ENCODE results near the gene TSPAN7. TPM values are rescaled to one million over a fixed set of nuclear protein-coding genes. Genes with fewer than 3 reads are reported as not detected.

TSPAN7 gene
- total RNA-seq, 1 experiment from 2014 or later = 3.5 TPM

DNA sequence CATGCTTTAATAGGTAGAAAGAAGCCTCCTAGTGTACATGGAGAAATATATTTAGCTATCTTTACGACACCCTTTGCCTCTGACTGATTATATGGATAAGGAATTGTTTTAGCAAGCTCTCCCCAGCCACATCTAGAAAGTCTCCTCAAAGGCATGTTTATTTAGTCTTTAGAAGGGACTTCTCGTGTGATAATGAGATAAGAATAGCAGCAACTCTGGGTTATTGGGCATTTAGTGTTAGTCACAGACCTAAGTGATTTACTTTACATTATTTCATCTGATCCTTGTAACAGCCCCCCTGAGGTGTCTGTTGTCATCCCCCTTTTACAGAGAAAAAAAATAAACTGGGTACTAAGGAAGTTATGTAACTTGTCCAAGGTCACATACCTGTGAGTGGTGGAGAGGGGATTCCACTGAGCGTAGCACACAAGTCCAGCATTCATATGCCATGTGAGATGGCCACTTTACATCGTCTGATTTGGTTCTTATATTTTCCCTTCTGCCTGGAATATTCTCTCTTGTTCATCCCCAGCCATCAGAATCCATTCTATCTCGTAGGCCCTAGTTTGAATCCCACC lies 77.7 kb downstream of the TSPAN7 start:
- no peak overlapping the region for H3K9ac ChIP-seq (ENCODE audit: extremely low read depth, insufficient read length, low read length)
- no peaks in the 10 kb centered on the region for H3K23me2 ChIP-seq (ENCODE audit: insufficient read length, low read depth, low read length, poor library complexity, severe bottlenecking)
- no peaks in the 10 kb centered on the region for H3K9me3 ChIP-seq (ENCODE audit: control insufficient read depth, low read depth, low read length)
- H4K8ac ChIP-seq (replicated peaks; ENCODE audit: insufficient read length, low read depth, low read length) = no peak overlapping the region
- H3K18ac ChIP-seq (ENCODE audit: insufficient read length, low read depth, low read length) = no peak overlapping the region
- WGBS (ENCODE audit: extremely low coverage, insufficient read length, low lambda C conversion rate) = no CpG with 5 or more reads among the region's 5 CpGs
- no peak overlapping the region for H2BK15ac ChIP-seq (ENCODE audit: low read depth, low read length)
- H2BK120ac ChIP-seq (ENCODE audit: low read depth, low read length, poor library complexity, severe bottlenecking) = no peak overlapping the region
- H2AFZ ChIP-seq (ENCODE audit: low read length) = no peak overlapping the region
- H4K5ac ChIP-seq (ENCODE audit: insufficient read length, low read depth, low read length) = no peak overlapping the region
- H3K27me3 Mint-ChIP-seq (ENCODE audit: low read depth) = no peaks in the 10 kb centered on the region
- H3K4me1 ChIP-seq (ENCODE audit: insufficient read depth, low read length) = no peaks in the 10 kb centered on the region; the same call in 1 of the 2 replicates
- TF ChIP-seq, protein P1, sequence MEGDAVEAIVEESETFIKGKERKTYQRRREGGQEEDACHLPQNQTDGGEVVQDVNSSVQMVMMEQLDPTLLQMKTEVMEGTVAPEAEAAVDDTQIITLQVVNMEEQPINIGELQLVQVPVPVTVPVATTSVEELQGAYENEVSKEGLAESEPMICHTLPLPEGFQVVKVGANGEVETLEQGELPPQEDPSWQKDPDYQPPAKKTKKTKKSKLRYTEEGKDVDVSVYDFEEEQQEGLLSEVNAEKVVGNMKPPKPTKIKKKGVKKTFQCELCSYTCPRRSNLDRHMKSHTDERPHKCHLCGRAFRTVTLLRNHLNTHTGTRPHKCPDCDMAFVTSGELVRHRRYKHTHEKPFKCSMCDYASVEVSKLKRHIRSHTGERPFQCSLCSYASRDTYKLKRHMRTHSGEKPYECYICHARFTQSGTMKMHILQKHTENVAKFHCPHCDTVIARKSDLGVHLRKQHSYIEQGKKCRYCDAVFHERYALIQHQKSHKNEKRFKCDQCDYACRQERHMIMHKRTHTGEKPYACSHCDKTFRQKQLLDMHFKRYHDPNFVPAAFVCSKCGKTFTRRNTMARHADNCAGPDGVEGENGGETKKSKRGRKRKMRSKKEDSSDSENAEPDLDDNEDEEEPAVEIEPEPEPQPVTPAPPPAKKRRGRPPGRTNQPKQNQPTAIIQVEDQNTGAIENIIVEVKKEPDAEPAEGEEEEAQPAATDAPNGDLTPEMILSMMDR (conservative IDR thresholded peaks at IDR 0.05) = no peak
- no peak overlapping the region for H3K56ac ChIP-seq (ENCODE audit: insufficient read length, low read depth, low read length)
- DNase-seq = no peak
- H3T11ph ChIP-seq (ENCODE audit: low read length) = no peak overlapping the region
- H3K79me1 ChIP-seq (ENCODE audit: insufficient read depth, low read depth, low read length, poor library complexity, severe bottlenecking) = no peaks in the 10 kb centered on the region
- no peak overlapping the region for H3K4me3 Mint-ChIP-seq
- no peak overlapping the region for H4K91ac ChIP-seq (ENCODE audit: insufficient read length, low read depth, low read length)
- no peak overlapping the region for H2BK20ac ChIP-seq (ENCODE audit: low read depth, low read length, poor library complexity, severe bottlenecking)
- no peak overlapping the region for H2BK12ac ChIP-seq (ENCODE audit: insufficient read length, low read depth, low read length)
- H3K27ac ChIP-seq (ENCODE audit: insufficient read length, low read depth, low read length) = no peak overlapping the region
- no peaks in the 10 kb centered on the region for H4K20me1 ChIP-seq (ENCODE audit: control insufficient read depth, insufficient read depth, insufficient read length)
- H3K79me2 ChIP-seq (ENCODE audit: insufficient read depth, low read length) = no peaks in the 10 kb centered on the region
- H2BK5ac ChIP-seq (ENCODE audit: insufficient read length, low read length) = no peak overlapping the region
- no peak overlapping the region for H3K4ac ChIP-seq (ENCODE audit: low read depth, low read length)
- no peaks in the 10 kb centered on the region; a peak in 2 of 7 replicates for H3K36me3 Mint-ChIP-seq (ENCODE audit: insufficient read depth in 1 of 3, low read depth in 3 of 3)
- no peak overlapping the region for H3K14ac ChIP-seq (ENCODE audit: insufficient read depth, low read length)
- H3K4me1 Mint-ChIP-seq = peaks cover 0 to 3% of the 10 kb centered on the region in 2 experiments; a peak in 2 of 4 replicates
- H2AK5ac ChIP-seq (ENCODE audit: insufficient read length, low read length) = no peak overlapping the region
- H3K9me3 Mint-ChIP-seq = peaks cover 59 to 67% of the 10 kb centered on the region in 2 experiments
- no peak overlapping the region for H3K23ac ChIP-seq (ENCODE audit: insufficient read length, low read depth, low read length)
- H3K4me2 ChIP-seq (ENCODE audit: insufficient read depth, insufficient read length, low read length) = no peak overlapping the region
- H3K27me3 ChIP-seq (ENCODE audit: insufficient read depth, low read length) = no peaks in the 10 kb centered on the region; the same call in 1 of the 2 replicates
- no peak overlapping the region for H3K27ac Mint-ChIP-seq

Measured in H9 (cell line).